HG02588 (cell line): ENCODE data around the gene MISP.

ENCODE experiments used
- ATAC-seq: cut with Tn5 transposase; IDR thresholded peaks from one replicate; pipeline ENCODE4 v1.9.1; 2021; ENCODE audit warnings: mild to moderate bottlenecking, moderate library complexity; ENCODE audit not compliant: unreplicated experiment

Gene MISP

GRCh38 chr19:746208-746819 is 4.6 kb upstream of the MISP start:
- no peak for ATAC-seq

GRCh38 chr19:746956-747355 is 4.0 kb upstream of the MISP start:
- ATAC-seq = no peak

GRCh38 chr19:747432-748273 is 3.3 kb upstream of the MISP start:
- no peak for ATAC-seq

- no peak for ATAC-seq
These were observed 2.7 kb upstream of the MISP start for GRCh38 chr19:748274-748598.

- ATAC-seq = no peak
These were observed 1.1 kb upstream of the MISP start for GRCh38 chr19:749811-750210.

- ATAC-seq = no peak
These were observed 809 bp downstream of the MISP start for GRCh38 chr19:751501-752341.

GRCh38 chr19:752652-753517 is 2.0 kb downstream of the MISP start:
- no peak for ATAC-seq

GRCh38 chr19:754530-754929 is 3.6 kb downstream of the MISP start:
- ATAC-seq = no peak

GRCh38 chr19:755063-755462 is 4.2 kb downstream of the MISP start:
- no peak for ATAC-seq

- ATAC-seq = no peak
These were observed 5.3 kb downstream of the MISP start for GRCh38 chr19:756236-756635.

GRCh38 chr19:756821-757688 is 6.1 kb downstream of the MISP start:
- ATAC-seq = no peak

- no peak for ATAC-seq
These were observed 7.1 kb downstream of the MISP start for GRCh38 chr19:757811-758668.

- no peak for ATAC-seq
These were observed 12.3 kb downstream of the MISP start for GRCh38 chr19:763181-763580.

- ATAC-seq = no peak
These were observed 13.0 kb downstream of the MISP start for GRCh38 chr19:763869-764268.

- no peak for ATAC-seq
These were observed 13.4 kb downstream of the MISP start for GRCh38 chr19:764301-764700.

GRCh38 chr19:765179-765738 is 14.3 kb downstream of the MISP start:
- ATAC-seq = no peak

GRCh38 chr19:768424-768823 is 17.5 kb downstream of the MISP start:
- no peak for ATAC-seq

- ATAC-seq = no peak
These were observed 18.7 kb downstream of the MISP start for GRCh38 chr19:769616-770015.

- ATAC-seq = no peak
These were observed 20.4 kb downstream of the MISP start for GRCh38 chr19:771332-771785.
